ENCODE data around the gene SERPINB6. TPM values are rescaled to one million over a fixed set of nuclear protein-coding genes. Genes with fewer than 3 reads are reported as not detected.
"Not testable (repeated sequence)": the region's sequence is repeated elsewhere in the genome, so short reads cannot be mapped to it uniquely, and the experiment has no call there.

Gene SERPINB6
- total and polyA plus RNA-seq, 4 donors, result 24.0 to 32.4 (median 31.8) TPM

DNA sequence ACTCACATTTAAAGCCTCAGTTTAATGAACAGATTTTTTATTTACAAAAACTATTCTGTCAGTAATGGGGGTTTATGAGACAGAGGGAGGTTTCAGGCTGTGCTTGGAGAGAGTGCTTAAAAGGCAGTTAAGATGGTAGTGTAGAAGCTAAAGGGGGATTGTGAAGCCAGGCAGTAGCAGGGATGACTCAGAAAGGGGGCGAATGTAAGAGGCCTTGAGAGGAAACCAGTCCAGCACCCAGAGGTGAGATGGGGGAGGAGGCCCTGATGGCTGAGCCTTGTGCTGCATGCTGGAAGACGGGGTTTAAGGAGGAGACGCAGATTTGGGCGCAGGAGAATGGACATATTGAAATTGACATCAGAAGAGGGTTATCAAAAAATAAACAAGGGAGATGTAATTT is 61.6 kb downstream of the SERPINB6 start:
- Histone ChIP-seq H3K4me3 (ENCODE audit: low read depth in 1 of 3, low read length in 3 of 3) (no peak overlapping the region), H3K27me3 (ENCODE audit: control insufficient read depth in 4 of 4, insufficient read depth in 4 of 4, low read length in 3 of 4) (no peaks in the 10 kb centered on the region), H3K36me3 (ENCODE audit: control insufficient read depth in 4 of 4, insufficient read depth in 3 of 4, low read depth in 1 of 4, low read length in 3 of 4) (no peaks in the 10 kb centered on the region), H3K4me1 (ENCODE audit: control insufficient read depth in 4 of 4, insufficient read depth in 4 of 4, low read length in 3 of 4) (no peaks in the 10 kb centered on the region), H3K9me3 (ENCODE audit: control insufficient read depth in 4 of 4, low read length in 3 of 4) (no peaks in the 10 kb centered on the region), H3K27ac (ENCODE audit: low read depth in 1 of 2, low read length in 2 of 2) (no peak overlapping the region), H3K9ac (ENCODE audit: low read depth in 1 of 2, low read length in 2 of 2) (no peak overlapping the region)
- 91% methylated on average over 4 of the region's 4 CpGs for WGBS
- no peak for TF ChIP-seq GABPA (IDR thresholded peaks at IDR 0.05 in 1 of 2, conservative IDR thresholded peaks at IDR 0.05 in 1 of 2)
- TF ChIP-seq JUND (IDR thresholded peaks at IDR 0.05), result no peak
- no peak for TF ChIP-seq TAF1 (conservative IDR thresholded peaks at IDR 0.05)
- TF ChIP-seq, protein P1, sequence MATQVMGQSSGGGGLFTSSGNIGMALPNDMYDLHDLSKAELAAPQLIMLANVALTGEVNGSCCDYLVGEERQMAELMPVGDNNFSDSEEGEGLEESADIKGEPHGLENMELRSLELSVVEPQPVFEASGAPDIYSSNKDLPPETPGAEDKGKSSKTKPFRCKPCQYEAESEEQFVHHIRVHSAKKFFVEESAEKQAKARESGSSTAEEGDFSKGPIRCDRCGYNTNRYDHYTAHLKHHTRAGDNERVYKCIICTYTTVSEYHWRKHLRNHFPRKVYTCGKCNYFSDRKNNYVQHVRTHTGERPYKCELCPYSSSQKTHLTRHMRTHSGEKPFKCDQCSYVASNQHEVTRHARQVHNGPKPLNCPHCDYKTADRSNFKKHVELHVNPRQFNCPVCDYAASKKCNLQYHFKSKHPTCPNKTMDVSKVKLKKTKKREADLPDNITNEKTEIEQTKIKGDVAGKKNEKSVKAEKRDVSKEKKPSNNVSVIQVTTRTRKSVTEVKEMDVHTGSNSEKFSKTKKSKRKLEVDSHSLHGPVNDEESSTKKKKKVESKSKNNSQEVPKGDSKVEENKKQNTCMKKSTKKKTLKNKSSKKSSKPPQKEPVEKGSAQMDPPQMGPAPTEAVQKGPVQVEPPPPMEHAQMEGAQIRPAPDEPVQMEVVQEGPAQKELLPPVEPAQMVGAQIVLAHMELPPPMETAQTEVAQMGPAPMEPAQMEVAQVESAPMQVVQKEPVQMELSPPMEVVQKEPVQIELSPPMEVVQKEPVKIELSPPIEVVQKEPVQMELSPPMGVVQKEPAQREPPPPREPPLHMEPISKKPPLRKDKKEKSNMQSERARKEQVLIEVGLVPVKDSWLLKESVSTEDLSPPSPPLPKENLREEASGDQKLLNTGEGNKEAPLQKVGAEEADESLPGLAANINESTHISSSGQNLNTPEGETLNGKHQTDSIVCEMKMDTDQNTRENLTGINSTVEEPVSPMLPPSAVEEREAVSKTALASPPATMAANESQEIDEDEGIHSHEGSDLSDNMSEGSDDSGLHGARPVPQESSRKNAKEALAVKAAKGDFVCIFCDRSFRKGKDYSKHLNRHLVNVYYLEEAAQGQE (IDR thresholded peaks at IDR 0.05), result no peak
- TF ChIP-seq, protein P2, sequence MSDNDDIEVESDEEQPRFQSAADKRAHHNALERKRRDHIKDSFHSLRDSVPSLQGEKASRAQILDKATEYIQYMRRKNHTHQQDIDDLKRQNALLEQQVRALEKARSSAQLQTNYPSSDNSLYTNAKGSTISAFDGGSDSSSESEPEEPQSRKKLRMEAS (IDR thresholded peaks at IDR 0.05), result no peak
- TF ChIP-seq HNF4A (conservative IDR thresholded peaks at IDR 0.05), result no peak
- TF ChIP-seq YY1 (IDR thresholded peaks at IDR 0.05), result no peak
- TF ChIP-seq HNF4G (IDR thresholded peaks at IDR 0.05), result no peak
- TF ChIP-seq FOXA2 (IDR thresholded peaks at IDR 0.05), result no peak
- TF ChIP-seq, protein P3, sequence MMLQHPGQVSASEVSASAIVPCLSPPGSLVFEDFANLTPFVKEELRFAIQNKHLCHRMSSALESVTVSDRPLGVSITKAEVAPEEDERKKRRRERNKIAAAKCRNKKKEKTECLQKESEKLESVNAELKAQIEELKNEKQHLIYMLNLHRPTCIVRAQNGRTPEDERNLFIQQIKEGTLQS (IDR thresholded peaks at IDR 0.05), result no peak
- no peak for TF ChIP-seq EGR1 (IDR thresholded peaks at IDR 0.05; ENCODE audit: low read depth in 2 of 2)
- no peak for TF ChIP-seq RAD21 (IDR thresholded peaks at IDR 0.05)
- no peak for TF ChIP-seq SP1 (IDR thresholded peaks at IDR 0.05)
- no peak for TF ChIP-seq FOXA1 (IDR thresholded peaks at IDR 0.05)
- no peak for TF ChIP-seq RXRA (IDR thresholded peaks at IDR 0.05)
- TF ChIP-seq, protein P4, sequence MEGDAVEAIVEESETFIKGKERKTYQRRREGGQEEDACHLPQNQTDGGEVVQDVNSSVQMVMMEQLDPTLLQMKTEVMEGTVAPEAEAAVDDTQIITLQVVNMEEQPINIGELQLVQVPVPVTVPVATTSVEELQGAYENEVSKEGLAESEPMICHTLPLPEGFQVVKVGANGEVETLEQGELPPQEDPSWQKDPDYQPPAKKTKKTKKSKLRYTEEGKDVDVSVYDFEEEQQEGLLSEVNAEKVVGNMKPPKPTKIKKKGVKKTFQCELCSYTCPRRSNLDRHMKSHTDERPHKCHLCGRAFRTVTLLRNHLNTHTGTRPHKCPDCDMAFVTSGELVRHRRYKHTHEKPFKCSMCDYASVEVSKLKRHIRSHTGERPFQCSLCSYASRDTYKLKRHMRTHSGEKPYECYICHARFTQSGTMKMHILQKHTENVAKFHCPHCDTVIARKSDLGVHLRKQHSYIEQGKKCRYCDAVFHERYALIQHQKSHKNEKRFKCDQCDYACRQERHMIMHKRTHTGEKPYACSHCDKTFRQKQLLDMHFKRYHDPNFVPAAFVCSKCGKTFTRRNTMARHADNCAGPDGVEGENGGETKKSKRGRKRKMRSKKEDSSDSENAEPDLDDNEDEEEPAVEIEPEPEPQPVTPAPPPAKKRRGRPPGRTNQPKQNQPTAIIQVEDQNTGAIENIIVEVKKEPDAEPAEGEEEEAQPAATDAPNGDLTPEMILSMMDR (IDR thresholded peaks at IDR 0.05; ENCODE audit: low read depth, low read length, missing input control), result no peak
- TF ChIP-seq NR2F2 (IDR thresholded peaks at IDR 0.05), result no peak
- TF ChIP-seq, protein P5, sequence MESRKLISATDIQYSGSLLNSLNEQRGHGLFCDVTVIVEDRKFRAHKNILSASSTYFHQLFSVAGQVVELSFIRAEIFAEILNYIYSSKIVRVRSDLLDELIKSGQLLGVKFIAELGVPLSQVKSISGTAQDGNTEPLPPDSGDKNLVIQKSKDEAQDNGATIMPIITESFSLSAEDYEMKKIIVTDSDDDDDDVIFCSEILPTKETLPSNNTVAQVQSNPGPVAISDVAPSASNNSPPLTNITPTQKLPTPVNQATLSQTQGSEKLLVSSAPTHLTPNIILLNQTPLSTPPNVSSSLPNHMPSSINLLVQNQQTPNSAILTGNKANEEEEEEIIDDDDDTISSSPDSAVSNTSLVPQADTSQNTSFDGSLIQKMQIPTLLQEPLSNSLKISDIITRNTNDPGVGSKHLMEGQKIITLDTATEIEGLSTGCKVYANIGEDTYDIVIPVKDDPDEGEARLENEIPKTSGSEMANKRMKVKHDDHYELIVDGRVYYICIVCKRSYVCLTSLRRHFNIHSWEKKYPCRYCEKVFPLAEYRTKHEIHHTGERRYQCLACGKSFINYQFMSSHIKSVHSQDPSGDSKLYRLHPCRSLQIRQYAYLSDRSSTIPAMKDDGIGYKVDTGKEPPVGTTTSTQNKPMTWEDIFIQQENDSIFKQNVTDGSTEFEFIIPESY (IDR thresholded peaks at IDR 0.05), result no peak
- no peak for DNase-seq (ENCODE audit: low spot score)

DNA sequence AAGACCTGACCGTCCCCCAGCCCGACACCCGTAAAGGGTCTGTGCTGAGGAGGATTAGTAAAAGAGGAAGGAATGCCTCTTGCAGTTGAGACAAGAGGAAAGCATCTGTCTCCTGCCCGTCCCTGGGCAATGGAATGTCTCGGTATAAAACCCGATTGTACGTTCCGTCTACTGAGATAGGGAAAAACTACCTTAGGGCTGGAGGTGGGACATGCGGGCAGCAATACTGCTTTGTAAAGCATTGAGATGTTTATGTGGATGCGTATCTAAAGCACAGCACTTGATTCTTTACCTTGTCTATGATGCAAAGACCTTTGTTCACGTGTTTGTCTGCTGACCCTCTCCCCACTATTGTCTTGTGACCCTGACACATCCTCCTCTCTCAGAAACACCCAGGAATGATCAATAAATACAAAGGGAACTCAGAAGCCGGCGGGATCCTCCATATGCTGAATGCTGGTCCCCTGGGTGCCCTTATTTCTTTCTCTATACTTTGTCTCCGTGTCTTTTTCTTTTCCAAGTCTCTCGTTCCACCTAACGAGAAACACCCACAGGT is 62.2 kb downstream of the SERPINB6 start:
- WGBS, result 78% methylated on average over 16 of the region's 16 CpGs

DNA sequence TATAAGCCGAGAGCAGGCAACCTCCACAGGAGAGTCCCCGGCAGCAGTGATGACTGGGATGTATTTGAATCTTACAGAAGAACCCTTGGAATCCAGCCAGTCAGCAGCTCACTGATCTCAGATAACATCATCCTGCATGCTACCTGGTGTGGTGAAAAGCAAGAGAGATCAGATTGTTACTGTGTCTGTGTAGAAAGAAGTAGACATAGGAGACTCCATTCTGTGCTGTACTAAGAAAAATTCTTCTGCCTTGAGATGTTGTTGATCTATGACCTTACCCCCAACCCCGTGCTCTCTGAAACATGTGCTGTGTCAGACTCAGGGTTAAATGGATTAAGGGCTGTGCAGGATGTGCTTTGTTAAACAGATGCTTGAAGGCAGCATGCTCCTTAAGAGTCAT is 62.9 kb downstream of the SERPINB6 start:
- H3K27ac ChIP-seq (ENCODE audit: low read depth in 1 of 2, low read length in 2 of 2); H3K9ac ChIP-seq (ENCODE audit: low read depth in 1 of 2, low read length in 2 of 2); H3K27me3 ChIP-seq (ENCODE audit: control insufficient read depth in 4 of 4, insufficient read depth in 4 of 4, low read length in 3 of 4); H3K9me3 ChIP-seq (ENCODE audit: control insufficient read depth in 4 of 4, low read length in 3 of 4); H3K36me3 ChIP-seq (ENCODE audit: control insufficient read depth in 4 of 4, insufficient read depth in 3 of 4, low read depth in 1 of 4, low read length in 3 of 4); DNase-seq (ENCODE audit: low spot score); H3K4me3 ChIP-seq (ENCODE audit: low read depth in 1 of 3, low read length in 3 of 3); H3K4me1 ChIP-seq (ENCODE audit: control insufficient read depth in 4 of 4, insufficient read depth in 4 of 4, low read length in 3 of 4): not testable (repeated sequence)
- WGBS, result 78% methylated on average over 3 of the region's 3 CpGs

More for the DNA sequence above, 62.2 kb downstream of the SERPINB6 start:
- H3K9me3 ChIP-seq (ENCODE audit: control insufficient read depth in 4 of 4, low read length in 3 of 4); H3K4me1 ChIP-seq (ENCODE audit: control insufficient read depth in 4 of 4, insufficient read depth in 4 of 4, low read length in 3 of 4); H3K9ac ChIP-seq (ENCODE audit: low read depth in 1 of 2, low read length in 2 of 2); H3K27me3 ChIP-seq (ENCODE audit: control insufficient read depth in 4 of 4, insufficient read depth in 4 of 4, low read length in 3 of 4); H3K4me3 ChIP-seq (ENCODE audit: low read depth in 1 of 3, low read length in 3 of 3); DNase-seq (ENCODE audit: low spot score); H3K27ac ChIP-seq (ENCODE audit: low read depth in 1 of 2, low read length in 2 of 2); H3K36me3 ChIP-seq (ENCODE audit: control insufficient read depth in 4 of 4, insufficient read depth in 3 of 4, low read depth in 1 of 4, low read length in 3 of 4): not testable (repeated sequence)
